Keratinocyte (primary cell): Measurements from ENCODE around the gene TSTD2. TPM values are rescaled to one million over a fixed set of nuclear protein-coding genes. Genes with fewer than 3 reads are reported as not detected.

Source experiments
- DNase-seq: peaks from one replicate; pipeline ENCODE4 v3.0.0-alpha.2; 2011; ENCODE audit warnings: low read depth, missing footprints, low spot score
- FAIRE-seq: peaks from 2 replicates; lab custom pipeline; 2011; peaks lifted over from hg19 to GRCh38; lab: Jason Lieb, UNC
- H2AFZ ChIP-seq: 2 replicates; pipeline ENCODE4 v1.6.0; 2012; ENCODE audit warnings: low read length, control low read depth, inconsistent platforms; ENCODE audit not compliant: control insufficient read depth
- H3K27ac ChIP-seq: 2 replicates; pipeline ENCODE4 v1.5.1; 2011; ENCODE audit warnings: low read length; ENCODE audit not compliant: control insufficient read depth, insufficient read depth
- H3K27me3 ChIP-seq: 3 replicates; pipeline ENCODE4 v1.6.0; 2011; ENCODE audit warnings: low read length; ENCODE audit not compliant: control insufficient read depth, insufficient read depth; ENCODE audit errors: extremely low read depth
- H3K36me3 ChIP-seq, 2 experiments: 2 replicates in 1 of 2; 3 replicates in 1 of 2; pipeline ENCODE4 v1.5.1; 2011; ENCODE audit warnings: low read length in 2 of 2, mild to moderate bottlenecking in 1 of 2; ENCODE audit not compliant: control insufficient read depth in 2 of 2, insufficient read depth in 2 of 2; ENCODE audit errors: extremely low read depth in 1 of 2
- H3K4me1 ChIP-seq: 3 replicates; pipeline ENCODE4 v1.5.1; 2011; ENCODE audit warnings: low read length; ENCODE audit not compliant: control insufficient read depth, insufficient read depth; ENCODE audit errors: extremely low read depth
- H3K4me2 ChIP-seq: 3 replicates; pipeline ENCODE4 v1.6.0; 2011; ENCODE audit warnings: low read depth, low read length; ENCODE audit not compliant: control insufficient read depth, insufficient read depth; ENCODE audit errors: extremely low read depth
- H3K4me3 ChIP-seq, 3 experiments: fragments of 200-600 bp in 1 of 3; sonication (generic) in 1 of 3; 2 replicates in 2 of 3; 3 replicates in 1 of 3; pipeline ENCODE4 v1.5.1; 2011 to 2016; ENCODE audit warnings: low read length in 3 of 3, mild to moderate bottlenecking in 3 of 3, control low read depth in 2 of 3, inconsistent platforms in 1 of 3, low read depth in 1 of 3, mixed read lengths in 1 of 3, mixed run types in 1 of 3, moderate library complexity in 1 of 3; ENCODE audit not compliant: control insufficient read depth in 2 of 3, insufficient read depth in 2 of 3; ENCODE audit errors: extremely low read depth in 1 of 3
- H3K79me2 ChIP-seq: 2 replicates; pipeline ENCODE4 v1.6.0; 2012; ENCODE audit warnings: low read length; ENCODE audit not compliant: control insufficient read depth, insufficient read depth
- H3K9ac ChIP-seq: 3 replicates; pipeline ENCODE4 v1.6.0; 2011; ENCODE audit warnings: low read length; ENCODE audit not compliant: control insufficient read depth, insufficient read depth; ENCODE audit errors: extremely low read depth
- H3K9me1 ChIP-seq: 3 replicates; pipeline ENCODE4 v1.6.0; 2011; ENCODE audit warnings: low read length; ENCODE audit not compliant: control insufficient read depth, insufficient read depth; ENCODE audit errors: extremely low read depth
- H3K9me3 ChIP-seq: 2 replicates; pipeline ENCODE4 v1.5.1; 2012; ENCODE audit warnings: low read depth, low read length; ENCODE audit not compliant: control insufficient read depth
- H4K20me1 ChIP-seq: 3 replicates; pipeline ENCODE4 v1.6.0; 2011; ENCODE audit warnings: low read length; ENCODE audit not compliant: control insufficient read depth, insufficient read depth; ENCODE audit errors: extremely low read depth
- EZH2 ChIP-seq: IDR thresholded peaks from one replicate; pipeline ENCODE4 v1.6.1; 2012; ENCODE audit warnings: inconsistent platforms, mild to moderate bottlenecking, low read length, moderate library complexity
- dilution Hi-C: fragments of 300-500 bp; cut with MboI; formaldehyde crosslinking; loops from one replicate; pipeline ENCODE4 v1.7.0; 2020; ENCODE audit warnings: low sequenced_read_pairs; ENCODE audit not compliant: extremely low pct_ligation_motif_present
- polyA plus RNA-seq, 5 experiments: library from polyadenylated mRNA; depleted of rRNA in 3 of 5; stranded (reverse) in 3 of 5; stranded (forward) in 1 of 5; unstranded in 1 of 5; fragments of >200 nt; gene quantifications; 1 replicate in 1 of 5; 2 replicates in 3 of 5; 3 replicates in 1 of 5; pipeline versions ENCODE4 v1.2.1 to v1.2.3, GENCODE V29; 2011 to 2012; ENCODE audit warnings: missing spikeins in 2 of 5, low read depth in 1 of 5, low replicate concordance in 1 of 5
- TF ChIP-seq, protein P1 (sequence below), 3 experiments: IDR thresholded peaks in 1 of 3; conservative IDR thresholded peaks in 1 of 3; optimal IDR thresholded peaks in 1 of 3; 2 replicates in 2 of 3; 3 replicates in 1 of 3; pipeline versions ENCODE3 to v1.5.1; 2011; ENCODE audit warnings: low read length in 3 of 3, mild to moderate bottlenecking in 3 of 3, moderate library complexity in 2 of 3, control low read depth in 1 of 3, inconsistent platforms in 1 of 3; ENCODE audit not compliant: insufficient read depth in 2 of 3; ENCODE audit errors: extremely low read depth in 1 of 3

TSTD2 gene
- polyA plus RNA-seq, 1 donor (not counting 4 experiments of a cell fraction or from before 2014, with no cell fraction given): 17.2 TPM

DNA sequence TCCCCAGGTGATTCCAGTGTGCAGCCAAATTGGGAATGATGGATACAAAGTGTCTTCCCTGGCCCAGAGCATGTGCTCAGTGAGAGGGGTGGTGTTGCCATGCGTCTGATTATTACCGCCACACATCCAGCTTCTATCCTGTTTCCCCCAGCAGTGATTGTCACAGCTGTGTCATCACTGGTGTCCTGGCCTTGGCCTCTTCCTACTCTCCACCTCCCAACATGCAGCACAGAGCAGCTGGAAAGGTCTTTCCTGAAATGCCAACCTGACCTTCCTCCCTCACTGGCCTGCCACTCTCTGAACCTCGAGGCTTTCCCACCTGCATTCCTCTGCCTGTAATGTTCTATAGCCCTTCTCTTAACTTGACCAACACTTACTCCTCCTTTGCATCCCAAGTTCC, 71.7 kb downstream of the TSTD2 start:
- Histone ChIP-seq H3K9ac (no peak overlapping the region), H3K4me1 (peaks cover 4% of the 10 kb centered on the region), H3K4me3 (no peak overlapping the region), H3K9me3 (no peaks in the 10 kb centered on the region), H3K9me1 (no peaks in the 10 kb centered on the region), H3K4me2 (no peak overlapping the region), H3K36me3 (no peaks in the 10 kb centered on the region), H3K79me2 (no peaks in the 10 kb centered on the region), H3K27ac (no peak overlapping the region), H2AFZ (no peak overlapping the region), H3K27me3 (peaks cover 18% of the 10 kb centered on the region), H4K20me1 (no peaks in the 10 kb centered on the region)
- dilution Hi-C loops: no loop called here
- no peak for FAIRE-seq
- TF ChIP-seq EZH2: no peak
- TF ChIP-seq, protein P1, sequence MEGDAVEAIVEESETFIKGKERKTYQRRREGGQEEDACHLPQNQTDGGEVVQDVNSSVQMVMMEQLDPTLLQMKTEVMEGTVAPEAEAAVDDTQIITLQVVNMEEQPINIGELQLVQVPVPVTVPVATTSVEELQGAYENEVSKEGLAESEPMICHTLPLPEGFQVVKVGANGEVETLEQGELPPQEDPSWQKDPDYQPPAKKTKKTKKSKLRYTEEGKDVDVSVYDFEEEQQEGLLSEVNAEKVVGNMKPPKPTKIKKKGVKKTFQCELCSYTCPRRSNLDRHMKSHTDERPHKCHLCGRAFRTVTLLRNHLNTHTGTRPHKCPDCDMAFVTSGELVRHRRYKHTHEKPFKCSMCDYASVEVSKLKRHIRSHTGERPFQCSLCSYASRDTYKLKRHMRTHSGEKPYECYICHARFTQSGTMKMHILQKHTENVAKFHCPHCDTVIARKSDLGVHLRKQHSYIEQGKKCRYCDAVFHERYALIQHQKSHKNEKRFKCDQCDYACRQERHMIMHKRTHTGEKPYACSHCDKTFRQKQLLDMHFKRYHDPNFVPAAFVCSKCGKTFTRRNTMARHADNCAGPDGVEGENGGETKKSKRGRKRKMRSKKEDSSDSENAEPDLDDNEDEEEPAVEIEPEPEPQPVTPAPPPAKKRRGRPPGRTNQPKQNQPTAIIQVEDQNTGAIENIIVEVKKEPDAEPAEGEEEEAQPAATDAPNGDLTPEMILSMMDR (optimal IDR thresholded peaks at IDR 0.05 in 1 of 3, IDR thresholded peaks at IDR 0.05 in 1 of 3, conservative IDR thresholded peaks at IDR 0.05 in 1 of 3; ENCODE audit: extremely low read depth in 1 of 3, insufficient read depth in 2 of 3, low read length in 3 of 3): no peak
- no peak for DNase-seq

DNA sequence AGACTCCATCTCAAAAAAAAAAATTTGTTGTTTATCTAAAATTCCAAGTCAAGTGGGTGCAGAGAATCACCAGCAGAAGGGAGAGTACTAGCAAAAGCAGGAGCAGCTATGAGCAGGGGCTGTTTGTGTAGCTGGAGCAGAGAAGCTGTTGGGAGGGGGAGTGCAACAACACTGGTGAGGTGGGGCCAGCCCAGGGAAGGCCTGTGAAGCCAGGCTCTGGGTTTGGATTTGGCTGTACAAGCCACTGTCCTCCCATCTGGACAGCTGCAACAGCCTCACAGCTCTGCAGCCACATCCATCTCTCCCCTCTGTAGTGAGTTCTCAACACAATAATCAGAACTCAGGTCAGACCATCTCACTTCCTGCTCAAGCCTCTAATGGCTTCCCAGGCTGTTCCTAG, 72.3 kb downstream of the TSTD2 start:
- no peak for DNase-seq
- no peaks in the 10 kb centered on the region for H3K9me3 ChIP-seq
- no peak overlapping the region for H3K4me3 ChIP-seq
- no peaks in the 10 kb centered on the region for H3K36me3 ChIP-seq
- no peak overlapping the region for H3K27ac ChIP-seq
- peaks cover 4% of the 10 kb centered on the region for H3K4me1 ChIP-seq
- dilution Hi-C loops: no loop called here
- no peak for FAIRE-seq
- TF ChIP-seq, protein P1 (optimal IDR thresholded peaks at IDR 0.05 in 1 of 3, IDR thresholded peaks at IDR 0.05 in 1 of 3, conservative IDR thresholded peaks at IDR 0.05 in 1 of 3; ENCODE audit: extremely low read depth in 1 of 3, insufficient read depth in 2 of 3, low read length in 3 of 3): no peak
- no peak for TF ChIP-seq EZH2
- H3K9me1 ChIP-seq: no peaks in the 10 kb centered on the region
- no peaks in the 10 kb centered on the region for H3K79me2 ChIP-seq
- no peak overlapping the region for H2AFZ ChIP-seq
- H3K4me2 ChIP-seq: no peak overlapping the region
- peaks cover 24% of the 10 kb centered on the region for H3K27me3 ChIP-seq
- no peaks in the 10 kb centered on the region for H4K20me1 ChIP-seq
- H3K9ac ChIP-seq: no peak overlapping the region
